MM.1S (cell line): ENCODE results near the gene TSPAN17.

Experiments
- DNase-seq: peaks from one replicate; pipeline ENCODE4 v3.0.0-alpha.2; 2015
- H2AFZ ChIP-seq: fragments of 300-600 bp; sonication (generic); 2 replicates; pipeline ENCODE4 v1.6.0; 2016; ENCODE audit warnings: antibody characterized with exemption, low read length
- H3F3A ChIP-seq: fragments of 300-600 bp; sonication (generic); 2 replicates; pipeline ENCODE4 v1.6.1; 2016; ENCODE audit warnings: mild to moderate bottlenecking, antibody characterized with exemption, low read length, moderate library complexity, mixed read lengths; ENCODE audit not compliant: insufficient read depth
- H3K27ac ChIP-seq: fragments of 300-600 bp; sonication (generic); 2 replicates; pipeline ENCODE4 v1.5.1; 2016; ENCODE audit warnings: mild to moderate bottlenecking, low read length
- H3K27me3 ChIP-seq: fragments of 300-600 bp; sonication (generic); replicated peaks from 2 replicates; pipeline ENCODE4 v1.6.0; 2016; ENCODE audit warnings: low read length; ENCODE audit not compliant: insufficient read depth
- H3K36me3 ChIP-seq: fragments of 300-600 bp; sonication (generic); replicated peaks from 2 replicates; pipeline ENCODE4 v1.6.1; 2016; ENCODE audit warnings: mild to moderate bottlenecking, low read length, mixed read lengths; ENCODE audit not compliant: insufficient read depth
- H3K4me1 ChIP-seq: fragments of 300-600 bp; sonication (generic); 2 replicates; pipeline ENCODE4 v1.6.1; 2016; ENCODE audit warnings: low read length, mixed read lengths
- H3K4me2 ChIP-seq: fragments of 300-600 bp; sonication (generic); 2 replicates; pipeline ENCODE4 v1.6.0; 2016; ENCODE audit warnings: low read depth, low read length
- H3K4me3 ChIP-seq: fragments of 300-600 bp; sonication (generic); 2 replicates; pipeline ENCODE4 v1.5.1; 2016; ENCODE audit warnings: low read length, mixed read lengths
- H3K79me2 ChIP-seq: fragments of 300-600 bp; sonication (generic); 2 replicates; pipeline ENCODE4 v1.6.1; 2016; ENCODE audit warnings: mixed run types, low read length, mixed read lengths
- H3K9ac ChIP-seq: fragments of 300-600 bp; sonication (generic); 2 replicates; pipeline ENCODE4 v1.6.1; 2016; ENCODE audit warnings: low read length, mixed read lengths
- H3K9me2 ChIP-seq: fragments of 300-600 bp; sonication (generic); replicated peaks from 2 replicates; pipeline ENCODE4 v1.6.1; 2016; ENCODE audit warnings: mild to moderate bottlenecking, low read length, mixed read lengths; ENCODE audit not compliant: insufficient read depth
- H3K9me3 ChIP-seq: fragments of 300-600 bp; sonication (generic); replicated peaks from 2 replicates; pipeline ENCODE4 v1.6.1; 2016; ENCODE audit warnings: mild to moderate bottlenecking, low read length, mixed read lengths; ENCODE audit not compliant: insufficient read depth
- H4K20me1 ChIP-seq: fragments of 300-600 bp; sonication (generic); 2 replicates; pipeline ENCODE4 v1.6.1; 2016; ENCODE audit warnings: mild to moderate bottlenecking, low read length, moderate library complexity, mixed read lengths; ENCODE audit not compliant: insufficient read depth
- CTCF ChIP-seq: fragments of 300-600 bp; sonication (generic); IDR thresholded peaks from 2 replicates; pipeline ENCODE4 v1.5.1; 2016; ENCODE audit warnings: antibody characterized with exemption, low read length, mixed read lengths
- EZH2 ChIP-seq: fragments of 300-600 bp; sonication (generic); optimal IDR thresholded peaks from 2 replicates; pipeline ENCODE3; 2017; ENCODE audit warnings: low read depth, mild to moderate bottlenecking, antibody characterized with exemption, low read length, mixed read lengths
- EZH2phosphoT487 ChIP-seq: fragments of 300-600 bp; sonication (generic); IDR thresholded peaks from 2 replicates; pipeline ENCODE4 v1.6.1; 2018; ENCODE audit warnings: antibody characterized with exemption, low read length

TSPAN17 gene

GRCh38 chr5:176647843-176648473 lies 674 bp downstream of the TSPAN17 start:
- no peak overlapping the region for H3K27ac ChIP-seq
- H2AFZ ChIP-seq: peak overlapping the region; percentile 98
- peaks cover 13% of the 10 kb centered on the region for H3K79me2 ChIP-seq
- no peak for TF ChIP-seq EZH2phosphoT487
- TF ChIP-seq EZH2: no peak
- TF ChIP-seq CTCF: no peak
- DNase-seq: no peak
- no peaks in the 10 kb centered on the region for H3F3A ChIP-seq
- H4K20me1 ChIP-seq: no peaks in the 10 kb centered on the region
- no peaks in the 10 kb centered on the region for H3K9me2 ChIP-seq
- no peaks in the 10 kb centered on the region for H3K36me3 ChIP-seq
- peak overlapping the region; percentile 89 for H3K9ac ChIP-seq
- H3K4me3 ChIP-seq: peak overlapping the region; percentile 86
- no peaks in the 10 kb centered on the region for H3K27me3 ChIP-seq
- H3K4me2 ChIP-seq: peak overlapping the region; percentile 88
- no peaks in the 10 kb centered on the region for H3K9me3 ChIP-seq
- H3K4me1 ChIP-seq: peaks cover 19% of the 10 kb centered on the region

- H3K36me3 ChIP-seq: no peaks in the 10 kb centered on the region
- H3K4me2 ChIP-seq: peak overlapping the region; percentile 88
- no peak overlapping the region for H3K27ac ChIP-seq
- peaks cover 19% of the 10 kb centered on the region for H3K4me1 ChIP-seq
- no peaks in the 10 kb centered on the region for H4K20me1 ChIP-seq
- no peaks in the 10 kb centered on the region for H3K9me3 ChIP-seq
- H3K4me3 ChIP-seq: no peak overlapping the region
- no peak for DNase-seq
- H3K9ac ChIP-seq: no peak overlapping the region
- H3K9me2 ChIP-seq: no peaks in the 10 kb centered on the region
- TF ChIP-seq CTCF (no peak), EZH2 (no peak), EZH2phosphoT487 (no peak)
- peaks cover 13% of the 10 kb centered on the region for H3K79me2 ChIP-seq
- no peaks in the 10 kb centered on the region for H3K27me3 ChIP-seq
- H2AFZ ChIP-seq: no peak overlapping the region
- H3F3A ChIP-seq: no peaks in the 10 kb centered on the region
These were observed 1.4 kb downstream of the TSPAN17 start for GRCh38 chr5:176648474-176649194.

GRCh38 chr5:176650354-176650884 lies 3.1 kb downstream of the TSPAN17 start:
- Histone ChIP-seq H3K27me3 (no peaks in the 10 kb centered on the region), H4K20me1 (no peaks in the 10 kb centered on the region), H3F3A (no peaks in the 10 kb centered on the region), H3K4me3 (no peak overlapping the region), H3K4me1 (peaks cover 19% of the 10 kb centered on the region), H3K9ac (no peak overlapping the region), H3K9me2 (no peaks in the 10 kb centered on the region), H3K27ac (no peak overlapping the region), H3K36me3 (no peaks in the 10 kb centered on the region), H3K4me2 (no peak overlapping the region), H3K9me3 (no peaks in the 10 kb centered on the region), H3K79me2 (peaks cover 13% of the 10 kb centered on the region), H2AFZ (no peak overlapping the region)
- no peak for DNase-seq
- no peak for TF ChIP-seq EZH2
- TF ChIP-seq CTCF: no peak
- no peak for TF ChIP-seq EZH2phosphoT487
